CD14-positive monocyte (primary cell): ENCODE measurements around the gene CPLANE1. TPM values are rescaled to one million over a fixed set of nuclear protein-coding genes. Genes with fewer than 3 reads are reported as not detected.
"Not testable (repeated sequence)": the region's sequence is repeated elsewhere in the genome, so short reads cannot be mapped to it uniquely, and the experiment has no call there.

Experiments used
- DNase-seq, 3 donors: peaks; one replicate each; pipeline ENCODE4 v3.0.0-alpha.2; 2011 to 2022
- H2AFZ ChIP-seq: 2 replicates; pipeline ENCODE4 v1.6.0; 2012; ENCODE audit warnings: mild to moderate bottlenecking, low read depth, low read length, inconsistent platforms; ENCODE audit not compliant: insufficient read depth, poor library complexity, severe bottlenecking
- H3K27ac ChIP-seq, 2 donors: 1 replicate in 1 of 2; 2 replicates in 1 of 2; pipeline ENCODE4 v1.5.1; 2012 to 2013; ENCODE audit warnings: low read length in 2 of 2, control low read depth in 1 of 2, inconsistent platforms in 1 of 2, low read depth in 1 of 2, mild to moderate bottlenecking in 1 of 2
- H3K27me3 ChIP-seq, 2 donors: one replicate each; pipeline versions ENCODE4 v1.6.0 to v1.6.1; 2011 to 2013; ENCODE audit warnings: low read length in 2 of 2; ENCODE audit not compliant: control insufficient read depth in 2 of 2, insufficient read depth in 2 of 2
- H3K36me3 ChIP-seq, 2 donors: replicated peaks in 1 of 2; 1 replicate in 1 of 2; 2 replicates in 1 of 2; pipeline versions ENCODE4 v1.5.1 to v1.6.1; 2012 to 2013; ENCODE audit warnings: low read length in 2 of 2, control low read depth in 1 of 2, inconsistent platforms in 1 of 2, mild to moderate bottlenecking in 1 of 2; ENCODE audit not compliant: insufficient read depth in 2 of 2, control insufficient read depth in 1 of 2
- H3K4me1 ChIP-seq, 2 donors: 1 replicate in 1 of 2; 2 replicates in 1 of 2; pipeline versions ENCODE4 v1.5.1 to v1.6.1; 2012 to 2013; ENCODE audit warnings: low read length in 2 of 2, control low read depth in 1 of 2, inconsistent platforms in 1 of 2, mild to moderate bottlenecking in 1 of 2, moderate library complexity in 1 of 2; ENCODE audit not compliant: insufficient read depth in 2 of 2, control insufficient read depth in 1 of 2
- H3K4me2 ChIP-seq: replicated peaks from 2 replicates; pipeline ENCODE3; 2012; ENCODE audit warnings: low read length, moderate library complexity, mild to moderate bottlenecking; ENCODE audit not compliant: poor library complexity, severe bottlenecking; ENCODE audit errors: extremely low read depth
- H3K4me3 ChIP-seq, 3 experiments: fragments of 200-600 bp in 1 of 3; sonication (generic) in 1 of 3; replicated peaks in 1 of 3; 1 replicate in 2 of 3; 2 replicates in 1 of 3; pipeline ENCODE4 v1.5.1; 2011 to 2013; ENCODE audit warnings: low read length in 3 of 3, mild to moderate bottlenecking in 3 of 3, control low read depth in 2 of 3, low read depth in 2 of 3, inconsistent platforms in 1 of 3, moderate library complexity in 1 of 3
- H3K79me2 ChIP-seq: 2 replicates; pipeline ENCODE4 v1.6.0; 2012; ENCODE audit warnings: mild to moderate bottlenecking, control low read depth, inconsistent platforms, low read length, moderate library complexity; ENCODE audit not compliant: insufficient read depth
- H3K9ac ChIP-seq: 2 replicates; pipeline ENCODE4 v1.6.0; 2017; ENCODE audit warnings: low read length, mild to moderate bottlenecking; ENCODE audit not compliant: insufficient read depth, poor library complexity, severe bottlenecking
- H3K9me3 ChIP-seq, 2 donors: replicated peaks in 1 of 2; 1 replicate in 1 of 2; 2 replicates in 1 of 2; pipeline versions ENCODE4 v1.5.1 to v1.6.1; 2012 to 2013; ENCODE audit warnings: low read length in 2 of 2, control low read depth in 1 of 2; ENCODE audit not compliant: control insufficient read depth in 1 of 2, insufficient read depth in 1 of 2
- H4K20me1 ChIP-seq: 2 replicates; pipeline ENCODE4 v1.6.0; 2012; ENCODE audit warnings: mild to moderate bottlenecking, low read length, control low read depth, moderate library complexity; ENCODE audit not compliant: insufficient read depth
- H3K27ac Mint-ChIP-seq, 7 donors: one replicate each; pipeline ENCODE4 v1.8.0; 2020; ENCODE audit warnings: mild to moderate bottlenecking in 7 of 7, mixed read lengths in 7 of 7, moderate library complexity in 6 of 7, inconsistent platforms in 2 of 7
- H3K27me3 Mint-ChIP-seq, 3 donors: one replicate each; pipeline ENCODE4 v1.8.0; 2021 to 2022; ENCODE audit warnings: low read depth in 3 of 3, mild to moderate bottlenecking in 3 of 3, mixed read lengths in 3 of 3, moderate library complexity in 3 of 3, inconsistent platforms in 1 of 3
- H3K36me3 Mint-ChIP-seq, 2 donors: one replicate each; pipeline ENCODE4 v1.8.0; 2020; ENCODE audit warnings: mixed read lengths in 2 of 2, inconsistent platforms in 1 of 2, mild to moderate bottlenecking in 1 of 2
- H3K4me1 Mint-ChIP-seq: one replicate; pipeline ENCODE4 v1.8.0; 2020; ENCODE audit warnings: mild to moderate bottlenecking, mixed read lengths
- H3K4me3 Mint-ChIP-seq, 2 donors: one replicate each; pipeline ENCODE4 v1.8.0; 2020; ENCODE audit warnings: mild to moderate bottlenecking in 2 of 2, mixed read lengths in 2 of 2, moderate library complexity in 1 of 2
- H3K9me3 Mint-ChIP-seq, 7 donors: one replicate each; pipeline ENCODE4 v1.8.0; 2020 to 2022; ENCODE audit warnings: mixed read lengths in 7 of 7, mild to moderate bottlenecking in 6 of 7, moderate library complexity in 6 of 7, inconsistent platforms in 2 of 7
- WGBS: methylation state at CpG from one replicate; pipeline ENCODE4 v1.1.5; 2013; ENCODE audit warnings: missing lambda C conversion rate; ENCODE audit not compliant: insufficient coverage; 5-methylcytosine and 5-hydroxymethylcytosine counted together
- intact Hi-C, 2 donors: fragments of 100-400 bp; cut with micrococcal nuclease; formaldehyde crosslinking; loops; one replicate each; pipeline versions ENCODE4 v1.15.0 to v1.15.1; 2023
- polyA plus RNA-seq, 3 donors: library from polyadenylated mRNA; depleted of rRNA in 1 of 3; unstranded in 2 of 3; stranded (reverse) in 1 of 3; fragments of 300-500 nt in 2 of 3; fragments of >200 nt in 1 of 3; fragmentation: Illumina TruSeq in 2 of 3; gene quantifications; 1 replicate in 2 of 3; 2 replicates in 1 of 3; pipeline ENCODE4 v1.2.3, GENCODE V29; 2012 to 2021
- TF ChIP-seq, protein P1 (sequence below): fragments of 200-600 bp; IDR thresholded peaks from one replicate; pipeline ENCODE4 v1.8.0; 2022; ENCODE audit warnings: antibody characterized with exemption, mild to moderate bottlenecking

Gene CPLANE1
- polyA plus RNA-seq, 3 donors = 0.25 to 1.6 (median 0.88) TPM

GRCh38 chr5:37082977-37083376, 166.2 kb downstream of the CPLANE1 start:
- H3K9ac ChIP-seq, H3K9me3 Mint-ChIP-seq, DNase-seq, H3K36me3 ChIP-seq, H3K27ac ChIP-seq, intact Hi-C loops, H2AFZ ChIP-seq, H3K4me2 ChIP-seq, H3K9me3 ChIP-seq, H3K4me3 Mint-ChIP-seq, H3K4me1 Mint-ChIP-seq, H3K27me3 ChIP-seq, H3K4me1 ChIP-seq, H3K79me2 ChIP-seq, H3K27ac Mint-ChIP-seq, H4K20me1 ChIP-seq, H3K27me3 Mint-ChIP-seq, H3K4me3 ChIP-seq: not testable (repeated sequence)
- peaks cover 8 to 13% of the 10 kb centered on the region in 2 donors for H3K36me3 Mint-ChIP-seq
- WGBS = 67% methylated on average over 2 of the region's 2 CpGs

DNA sequence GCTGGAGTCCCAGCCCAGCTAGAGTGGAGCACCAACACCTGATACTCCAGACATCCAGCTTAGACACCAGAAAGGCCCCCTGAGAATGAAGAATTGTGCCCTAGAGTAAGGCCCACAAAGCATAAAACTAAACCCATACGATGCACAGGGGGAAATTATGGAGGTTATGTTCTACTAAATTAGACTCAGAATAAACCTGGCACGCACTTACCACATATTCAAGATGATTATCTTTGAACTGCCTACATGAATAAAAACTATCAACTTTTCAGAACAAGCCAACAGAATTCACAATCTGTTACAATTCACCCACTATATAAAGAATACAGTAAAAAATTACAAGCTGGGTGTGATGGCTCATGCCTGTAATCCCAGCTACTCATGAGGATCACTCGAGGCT, 168.5 kb downstream of the CPLANE1 start:
- H3K79me2 ChIP-seq = no peaks in the 10 kb centered on the region
- H3K4me2 ChIP-seq = no peak overlapping the region
- no CpG with 5 or more reads among the region's 3 CpGs for WGBS
- H3K9ac ChIP-seq = no peak overlapping the region
- H3K4me1 ChIP-seq = no peaks in the 10 kb centered on the region
- no peaks in the 10 kb centered on the region for H4K20me1 ChIP-seq
- no peak overlapping the region for H2AFZ ChIP-seq
- Mint-ChIP-seq H3K27me3 (peaks cover 0 to 2% (median 0%) of the 10 kb centered on the region in 3 donors), H3K9me3 (peaks cover 0 to 5% (median 0%) of the 10 kb centered on the region in 7 donors), H3K27ac (no peak overlapping the region), H3K4me3 (no peak overlapping the region), H3K36me3 (peaks cover 8 to 11% of the 10 kb centered on the region in 2 donors), H3K4me1 (no peaks in the 10 kb centered on the region)
- TF ChIP-seq, protein P1, sequence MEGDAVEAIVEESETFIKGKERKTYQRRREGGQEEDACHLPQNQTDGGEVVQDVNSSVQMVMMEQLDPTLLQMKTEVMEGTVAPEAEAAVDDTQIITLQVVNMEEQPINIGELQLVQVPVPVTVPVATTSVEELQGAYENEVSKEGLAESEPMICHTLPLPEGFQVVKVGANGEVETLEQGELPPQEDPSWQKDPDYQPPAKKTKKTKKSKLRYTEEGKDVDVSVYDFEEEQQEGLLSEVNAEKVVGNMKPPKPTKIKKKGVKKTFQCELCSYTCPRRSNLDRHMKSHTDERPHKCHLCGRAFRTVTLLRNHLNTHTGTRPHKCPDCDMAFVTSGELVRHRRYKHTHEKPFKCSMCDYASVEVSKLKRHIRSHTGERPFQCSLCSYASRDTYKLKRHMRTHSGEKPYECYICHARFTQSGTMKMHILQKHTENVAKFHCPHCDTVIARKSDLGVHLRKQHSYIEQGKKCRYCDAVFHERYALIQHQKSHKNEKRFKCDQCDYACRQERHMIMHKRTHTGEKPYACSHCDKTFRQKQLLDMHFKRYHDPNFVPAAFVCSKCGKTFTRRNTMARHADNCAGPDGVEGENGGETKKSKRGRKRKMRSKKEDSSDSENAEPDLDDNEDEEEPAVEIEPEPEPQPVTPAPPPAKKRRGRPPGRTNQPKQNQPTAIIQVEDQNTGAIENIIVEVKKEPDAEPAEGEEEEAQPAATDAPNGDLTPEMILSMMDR = no peak
- H3K36me3 ChIP-seq = no peaks in the 10 kb centered on the region
- H3K27me3 ChIP-seq = no peaks in the 10 kb centered on the region
- H3K4me3 ChIP-seq = no peak overlapping the region
- no peak overlapping the region for H3K27ac ChIP-seq
- DNase-seq = no peak
- H3K9me3 ChIP-seq = no peaks in the 10 kb centered on the region
- intact Hi-C loops = no loop called here
